Urinary bladder (tissue), 4 donors: ENCODE data around the gene ABCA1. TPM values are rescaled to one million over a fixed set of nuclear protein-coding genes. Genes with fewer than 3 reads are reported as not detected.
"Not testable (repeated sequence)": the region's sequence is repeated elsewhere in the genome, so short reads cannot be mapped to it uniquely, and the experiment has no call there.

Experiments
- DNase-seq: peaks from one replicate; pipeline ENCODE4 v3.0.0-alpha.2; 2015; ENCODE audit errors: extremely low spot score
- H3K27ac ChIP-seq: one replicate; pipeline ENCODE4 v1.5.1; 2013; ENCODE audit warnings: low read depth, mild to moderate bottlenecking, moderate library complexity
- H3K36me3 ChIP-seq: one replicate; pipeline ENCODE4 v1.6.1; 2013; ENCODE audit warnings: mild to moderate bottlenecking, moderate library complexity; ENCODE audit not compliant: insufficient read depth
- H3K4me1 ChIP-seq: one replicate; pipeline ENCODE4 v1.6.1; 2013; ENCODE audit warnings: mild to moderate bottlenecking, moderate library complexity; ENCODE audit not compliant: insufficient read depth
- H3K4me3 ChIP-seq: one replicate; pipeline ENCODE4 v1.5.1; 2013; ENCODE audit warnings: low read depth, low read length
- WGBS: extraction: QIAGEN DNeasy Blood & Tissue Kit; methylation state at CpG from one replicate; pipeline ENCODE4 v1.1.7; 2013; 5-methylcytosine and 5-hydroxymethylcytosine counted together
- polyA plus RNA-seq: library from polyadenylated mRNA; stranded (reverse); fragments of 200-250 nt; gene quantifications from one replicate; pipeline ENCODE4 v1.2.3, GENCODE V29; 2013
- total RNA-seq: library from RNA; depleted of rRNA; stranded (reverse); fragments of >200 nt; gene quantifications from one replicate; pipeline ENCODE4 v1.2.3, GENCODE V29; 2014
- donor health status: healthy with polysubstance abuse.
- donor health status: healthy.

ABCA1 gene
- total and polyA plus RNA-seq, 2 donors, result 14.2 to 46.9 TPM

- H3K4me1 ChIP-seq, result no peaks in the 10 kb centered on the region
- peaks cover 2% of the 10 kb centered on the region for H3K36me3 ChIP-seq
- H3K4me3 ChIP-seq, result no peak overlapping the region
- H3K27ac ChIP-seq, result no peak overlapping the region
- 100% methylated on average over 1 of the region's 1 CpG for WGBS
- no peak for DNase-seq
Measured at GRCh38 chr9:104866191-104866590, 61.8 kb downstream of the ABCA1 start.

- no peak overlapping the region for H3K27ac ChIP-seq
- no peaks in the 10 kb centered on the region for H3K4me1 ChIP-seq
- H3K36me3 ChIP-seq, result peaks cover 3% of the 10 kb centered on the region
- WGBS, result 29% methylated on average over 5 of the region's 5 CpGs
- H3K4me3 ChIP-seq, result no peak overlapping the region
- no peak for DNase-seq
Measured at GRCh38 chr9:104864675-104865104, 63.3 kb downstream of the ABCA1 start.

GRCh38 chr9:104863180-104863883 lies 64.6 kb downstream of the ABCA1 start:
- Histone ChIP-seq H3K4me3 (no peak overlapping the region), H3K36me3 (peaks cover 3% of the 10 kb centered on the region), H3K4me1 (no peaks in the 10 kb centered on the region), H3K27ac (peak overlapping the region; percentile 16)
- 27% methylated on average over 4 of the region's 4 CpGs for WGBS
- DNase-seq, result peak; percentile 53

GRCh38 chr9:104861397-104861796 lies 66.6 kb downstream of the ABCA1 start:
- no peak for DNase-seq
- Histone ChIP-seq H3K36me3 (peaks cover 4% of the 10 kb centered on the region), H3K4me1 (no peaks in the 10 kb centered on the region), H3K4me3 (no peak overlapping the region), H3K27ac (no peak overlapping the region)
- WGBS, result 79% methylated on average over 2 of the region's 2 CpGs

- DNase-seq, result no peak
Measured at GRCh38 chr9:104860263-104860662, 67.7 kb downstream of the ABCA1 start.

GRCh38 chr9:104858846-104859245 lies 69.1 kb downstream of the ABCA1 start:
- WGBS, result 38% methylated on average over 1 of the region's 1 CpG
- H3K4me1 ChIP-seq, result peaks cover 2% of the 10 kb centered on the region
- H3K27ac ChIP-seq, result no peak overlapping the region
- peaks cover 5% of the 10 kb centered on the region for H3K36me3 ChIP-seq
- H3K4me3 ChIP-seq, result no peak overlapping the region
- no peak for DNase-seq

More at GRCh38 chr9:104860263-104860662, 67.7 kb downstream of the ABCA1 start:
- H3K27ac ChIP-seq, result no peak overlapping the region
- no peaks in the 10 kb centered on the region for H3K4me1 ChIP-seq
- no peak overlapping the region for H3K4me3 ChIP-seq
- peaks cover 5% of the 10 kb centered on the region for H3K36me3 ChIP-seq
- 32% methylated on average over 2 of the region's 2 CpGs for WGBS

- no peak overlapping the region for H3K4me3 ChIP-seq
- DNase-seq, result no peak
- WGBS, result 55% methylated on average over 4 of the region's 4 CpGs
- no peak overlapping the region for H3K27ac ChIP-seq
- H3K36me3 ChIP-seq, result peaks cover 5% of the 10 kb centered on the region
- peaks cover 2% of the 10 kb centered on the region for H3K4me1 ChIP-seq
Measured at GRCh38 chr9:104858271-104858670, 69.7 kb downstream of the ABCA1 start.

GRCh38 chr9:104856413-104856941 lies 71.5 kb downstream of the ABCA1 start:
- peaks cover 2% of the 10 kb centered on the region for H3K4me1 ChIP-seq
- no peak overlapping the region for H3K27ac ChIP-seq
- H3K4me3 ChIP-seq, result no peak overlapping the region
- DNase-seq, result no peak
- H3K36me3 ChIP-seq, result peaks cover 5% of the 10 kb centered on the region
- WGBS, result 74% methylated on average over 5 of the region's 5 CpGs

- peaks cover 2% of the 10 kb centered on the region for H3K36me3 ChIP-seq
- 77% methylated on average over 3 of the region's 3 CpGs for WGBS
- no peak overlapping the region for H3K4me3 ChIP-seq
- no peak overlapping the region for H3K27ac ChIP-seq
- H3K4me1 ChIP-seq, result peaks cover 2% of the 10 kb centered on the region
- DNase-seq, result no peak
Measured at GRCh38 chr9:104855807-104856206, 72.1 kb downstream of the ABCA1 start.

- H3K27ac ChIP-seq, DNase-seq, H3K4me1 ChIP-seq, H3K4me3 ChIP-seq, H3K36me3 ChIP-seq: not testable (repeated sequence)
- 94% methylated on average over 7 of the region's 7 CpGs for WGBS
Measured at GRCh38 chr9:104855258-104855657, 72.7 kb downstream of the ABCA1 start.

- no peak for DNase-seq
- Histone ChIP-seq H3K4me1 (peaks cover 2% of the 10 kb centered on the region), H3K27ac (no peak overlapping the region), H3K4me3 (no peak overlapping the region), H3K36me3 (peaks cover 2% of the 10 kb centered on the region)
- 91% methylated on average over 1 of the region's 1 CpG for WGBS
Measured at GRCh38 chr9:104854613-104855012, 73.3 kb downstream of the ABCA1 start.

GRCh38 chr9:104853683-104854082 lies 74.3 kb downstream of the ABCA1 start:
- Histone ChIP-seq H3K27ac (no peak overlapping the region), H3K36me3 (peaks cover 2% of the 10 kb centered on the region), H3K4me3 (no peak overlapping the region), H3K4me1 (peaks cover 2% of the 10 kb centered on the region)
- DNase-seq, result no peak

- no peak for DNase-seq
- no peak overlapping the region for H3K27ac ChIP-seq
Measured at GRCh38 chr9:104853159-104853558, 74.8 kb downstream of the ABCA1 start.

GRCh38 chr9:104851546-104851920 lies 76.4 kb downstream of the ABCA1 start:
- H3K4me3 ChIP-seq, result no peak overlapping the region
- DNase-seq, result no peak
- no peak overlapping the region for H3K27ac ChIP-seq
- 72% methylated on average over 3 of the region's 3 CpGs for WGBS
- peaks cover 2% of the 10 kb centered on the region for H3K4me1 ChIP-seq
- peaks cover 2% of the 10 kb centered on the region for H3K36me3 ChIP-seq

More at GRCh38 chr9:104853159-104853558, 74.8 kb downstream of the ABCA1 start:
- peaks cover 2% of the 10 kb centered on the region for H3K4me1 ChIP-seq
- WGBS, result 83% methylated on average over 4 of the region's 4 CpGs
- peaks cover 2% of the 10 kb centered on the region for H3K36me3 ChIP-seq
- H3K4me3 ChIP-seq, result no peak overlapping the region
